ENCODE results near the gene IPCEF1. TPM values are rescaled to one million over a fixed set of nuclear protein-coding genes. Genes with fewer than 3 reads are reported as not detected.
"Not testable (repeated sequence)": the region's sequence is repeated elsewhere in the genome, so short reads cannot be mapped to it uniquely, and the experiment has no call there.

IPCEF1 gene
- total RNA-seq, 4 donors from 2014 or later: 3.1 to 9.7 (median 3.4) TPM

GRCh38 chr6:154196333-154196885, 160.2 kb downstream of the IPCEF1 start:
- intact Hi-C loops (cut with DNase I; ENCODE audit: low total_unique reads): no loop called here
- H3K27ac ChIP-seq: no peak overlapping the region

GRCh38 chr6:154187714-154188113, 168.9 kb downstream of the IPCEF1 start:
- Histone ChIP-seq H3K4me3 (no peak overlapping the region), H3K27me3 (no peaks in the 10 kb centered on the region), H3K27ac (no peak overlapping the region), H3K9me3 (no peaks in the 10 kb centered on the region), H3K36me3 (no peaks in the 10 kb centered on the region), H3K4me1 (no peaks in the 10 kb centered on the region)
- intact Hi-C loops (cut with DNase I; ENCODE audit: low total_unique reads): no loop called here
- no peak for DNase-seq
- TF ChIP-seq POLR2A (IDR thresholded peaks at IDR 0.05) (no peak), CTCF (IDR thresholded peaks at IDR 0.05) (no peak)

More at GRCh38 chr6:154196333-154196885, 160.2 kb downstream of the IPCEF1 start:
- Histone ChIP-seq H3K9me3 (no peaks in the 10 kb centered on the region), H3K27me3 (no peaks in the 10 kb centered on the region), H3K4me1 (no peaks in the 10 kb centered on the region), H3K4me3 (no peak overlapping the region), H3K36me3 (no peaks in the 10 kb centered on the region)
- no peak for DNase-seq
- no peak for TF ChIP-seq CTCF (IDR thresholded peaks at IDR 0.05)
- TF ChIP-seq POLR2A (IDR thresholded peaks at IDR 0.05): no peak

GRCh38 chr6:154187203-154187602, 169.4 kb downstream of the IPCEF1 start:
- intact Hi-C loops (cut with DNase I; ENCODE audit: low total_unique reads): no loop called here
- Histone ChIP-seq H3K4me1 (no peaks in the 10 kb centered on the region), H3K27ac (no peak overlapping the region), H3K9me3 (no peaks in the 10 kb centered on the region), H3K36me3 (no peaks in the 10 kb centered on the region), H3K4me3 (no peak overlapping the region), H3K27me3 (no peaks in the 10 kb centered on the region)
- DNase-seq: no peak
- TF ChIP-seq CTCF (IDR thresholded peaks at IDR 0.05) (no peak), POLR2A (IDR thresholded peaks at IDR 0.05) (no peak)

GRCh38 chr6:154179434-154179833, 177.2 kb downstream of the IPCEF1 start:
- no peak overlapping the region for H3K4me3 ChIP-seq
- intact Hi-C loops (cut with DNase I; ENCODE audit: low total_unique reads): no loop called here
- H3K9me3 ChIP-seq: no peaks in the 10 kb centered on the region
- no peak overlapping the region for H3K27ac ChIP-seq
- no peak for DNase-seq
- H3K4me1 ChIP-seq: no peaks in the 10 kb centered on the region
- H3K36me3 ChIP-seq: no peaks in the 10 kb centered on the region
- TF ChIP-seq POLR2A (IDR thresholded peaks at IDR 0.05) (no peak), CTCF (IDR thresholded peaks at IDR 0.05) (no peak)
- no peaks in the 10 kb centered on the region for H3K27me3 ChIP-seq

GRCh38 chr6:154172393-154172792, 184.2 kb downstream of the IPCEF1 start:
- H3K4me3 ChIP-seq; DNase-seq; intact Hi-C loops (cut with DNase I; ENCODE audit: low total_unique reads); H3K27ac ChIP-seq; H3K27me3 ChIP-seq; H3K4me1 ChIP-seq; H3K9me3 ChIP-seq; H3K36me3 ChIP-seq: not testable (repeated sequence)

- Histone ChIP-seq H3K4me3 (no peak overlapping the region), H3K9me3 (no peaks in the 10 kb centered on the region), H3K27ac (no peak overlapping the region), H3K4me1 (no peaks in the 10 kb centered on the region), H3K27me3 (no peaks in the 10 kb centered on the region), H3K36me3 (no peaks in the 10 kb centered on the region)
- no peak for TF ChIP-seq POLR2A (IDR thresholded peaks at IDR 0.05)
- no peak for TF ChIP-seq CTCF (IDR thresholded peaks at IDR 0.05)
- no peak for DNase-seq
- intact Hi-C loops (cut with DNase I; ENCODE audit: low total_unique reads): no loop called here
Measured at GRCh38 chr6:154170106-154170505, 186.5 kb downstream of the IPCEF1 start.
